DMS114 treated with DMSO at 0.1 percent for 48 hours (cell line): ENCODE data around the gene MGA.

Source experiments
- DNase-seq: peaks from one replicate; lab custom pipeline; 2025; ENCODE audit not compliant: unreplicated experiment; lab: John Stamatoyannopoulos, UW

Gene MGA

GRCh38 chr15:41656188-41656587 is 4.0 kb upstream of the MGA start:
- DNase-seq: no peak

DNA sequence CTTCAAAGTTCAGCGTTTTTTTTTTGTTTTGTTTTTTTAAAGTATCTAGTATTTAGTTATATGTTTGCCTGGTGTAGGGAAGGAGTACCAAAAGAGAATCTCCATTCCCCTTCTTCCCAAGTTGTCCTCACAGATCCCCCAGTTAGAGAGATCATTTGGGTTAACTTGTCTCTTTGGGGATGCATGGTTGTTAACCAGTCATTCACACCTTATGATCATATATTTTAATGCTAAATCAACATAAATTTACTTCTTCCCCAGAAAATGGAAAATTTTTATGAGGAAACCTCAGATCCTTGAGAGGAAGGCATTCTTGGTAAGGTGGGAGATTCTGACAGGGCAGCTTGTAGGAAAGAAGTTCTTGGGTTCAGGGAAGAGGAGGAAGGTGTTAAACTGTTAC is 1.5 kb upstream of the MGA start:
- no peak for DNase-seq

DNA sequence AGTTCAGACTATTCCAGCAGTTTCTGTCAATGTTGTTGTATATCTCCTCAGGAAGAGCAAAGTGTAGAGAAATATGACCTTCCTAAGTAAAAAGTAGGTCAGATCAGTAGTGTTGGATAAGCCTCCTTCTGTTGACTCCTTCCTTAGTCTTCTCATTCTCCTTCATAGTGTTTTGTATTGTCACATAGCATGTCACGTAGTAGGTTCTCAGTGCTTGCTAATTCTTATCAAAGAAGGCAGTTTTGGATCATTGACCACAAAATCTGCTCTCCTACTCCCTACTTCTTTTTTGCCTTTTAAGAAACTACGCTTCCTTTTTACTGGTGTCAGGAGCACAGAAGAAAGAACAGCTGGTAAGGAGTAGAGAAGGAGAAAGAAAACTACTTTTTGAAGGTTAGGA is 1.0 kb upstream of the MGA start:
- DNase-seq: no peak

GRCh38 chr15:41659855-41660234 is 360 bp upstream of the MGA start:
- no peak for DNase-seq

DNA sequence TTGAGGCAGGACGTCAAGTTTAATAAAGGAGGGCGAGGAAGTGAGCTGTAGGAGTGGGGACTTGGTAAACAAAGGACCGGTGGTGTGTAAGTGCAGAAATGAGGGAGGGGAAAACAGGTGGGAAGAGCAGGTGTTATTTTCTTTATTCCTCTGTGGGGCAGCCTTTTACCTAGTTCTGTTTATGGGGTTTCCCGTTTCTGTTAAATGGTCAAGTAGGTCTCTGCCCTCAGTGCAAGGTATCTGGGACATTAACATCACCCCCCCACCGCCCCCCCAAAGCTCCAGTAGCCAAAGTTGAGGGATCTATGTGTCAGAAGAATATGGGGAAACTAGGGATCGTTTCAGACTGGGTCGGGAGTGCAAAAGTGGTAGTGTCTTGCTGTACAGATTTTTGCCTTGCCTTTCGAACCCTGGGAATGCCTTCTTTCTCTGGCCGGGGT is 893 bp downstream of the MGA start:
- DNase-seq: no peak

GRCh38 chr15:41661518-41662225 is 1.5 kb downstream of the MGA start:
- DNase-seq: peak; percentile 68

GRCh38 chr15:41666353-41666920 is 6.2 kb downstream of the MGA start:
- no peak for DNase-seq

- no peak for DNase-seq
Measured at GRCh38 chr15:41669701-41670100, 9.5 kb downstream of the MGA start.

DNA sequence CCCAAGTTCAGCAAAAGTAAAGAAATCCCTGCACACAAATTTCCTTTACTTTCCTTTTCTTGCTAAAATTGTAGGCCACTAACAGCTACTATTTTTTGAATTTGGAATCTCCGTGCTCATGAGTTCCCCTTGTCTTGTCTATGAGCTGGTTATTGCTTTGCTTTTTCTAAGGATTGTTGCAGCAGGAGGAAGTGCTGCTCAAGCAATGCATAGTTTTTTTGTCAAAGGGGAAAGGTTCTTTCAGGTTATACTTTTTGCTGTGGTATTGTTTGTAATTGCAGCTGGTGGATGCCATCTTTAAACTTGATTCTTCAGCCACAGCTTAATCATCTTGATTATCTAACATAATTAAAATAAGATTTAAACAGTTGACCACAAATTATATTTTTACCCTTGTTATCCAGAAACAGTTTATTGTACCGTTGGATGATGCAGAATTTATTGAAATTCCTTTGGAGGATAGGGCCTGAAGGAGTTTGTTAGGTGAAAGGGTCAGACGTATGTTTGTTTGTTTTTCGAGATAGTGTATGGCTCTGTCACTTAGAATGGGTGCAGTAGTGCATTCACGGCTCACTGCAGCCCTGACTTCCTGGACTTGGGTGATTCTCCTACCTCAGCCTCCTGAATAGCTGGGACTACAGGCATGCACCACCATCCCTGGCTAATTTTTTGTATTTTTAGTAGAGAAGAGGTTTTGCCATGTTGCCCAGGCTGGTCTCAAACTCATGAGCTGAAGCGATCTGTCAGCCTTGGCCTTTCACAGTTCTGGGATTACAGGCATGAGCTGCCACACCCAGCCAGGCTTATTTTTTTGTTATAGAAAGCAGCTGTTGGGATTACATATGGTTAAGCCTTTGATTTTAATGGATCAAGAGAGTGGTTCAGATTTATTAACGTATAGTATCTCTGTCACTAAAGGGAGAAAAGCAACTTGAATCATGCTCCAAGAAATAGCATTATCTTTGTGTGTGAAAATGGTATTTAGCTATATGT is 11.7 kb downstream of the MGA start:
- DNase-seq: no peak

GRCh38 chr15:41675337-41675736 is 15.1 kb downstream of the MGA start:
- DNase-seq: no peak

DNA sequence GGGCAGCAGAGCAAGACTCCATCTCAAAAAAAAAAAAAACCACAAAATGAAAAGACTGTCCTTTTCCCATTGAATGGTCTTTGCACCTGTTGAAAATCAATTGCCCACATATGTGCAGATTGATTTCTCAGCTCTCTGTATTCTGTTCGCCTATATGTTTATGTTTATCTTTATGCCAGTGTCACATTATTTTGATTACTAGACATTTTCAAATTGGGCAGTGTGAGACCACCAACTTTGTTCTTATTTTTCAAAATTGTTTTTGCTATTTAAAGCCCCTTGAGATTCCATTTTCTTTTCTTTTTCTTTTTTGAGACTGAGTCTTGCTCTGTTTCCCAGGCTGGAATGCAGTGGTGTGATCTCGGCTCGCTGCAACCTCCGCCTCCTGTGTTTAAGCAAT is 18.5 kb downstream of the MGA start:
- no peak for DNase-seq

DNA sequence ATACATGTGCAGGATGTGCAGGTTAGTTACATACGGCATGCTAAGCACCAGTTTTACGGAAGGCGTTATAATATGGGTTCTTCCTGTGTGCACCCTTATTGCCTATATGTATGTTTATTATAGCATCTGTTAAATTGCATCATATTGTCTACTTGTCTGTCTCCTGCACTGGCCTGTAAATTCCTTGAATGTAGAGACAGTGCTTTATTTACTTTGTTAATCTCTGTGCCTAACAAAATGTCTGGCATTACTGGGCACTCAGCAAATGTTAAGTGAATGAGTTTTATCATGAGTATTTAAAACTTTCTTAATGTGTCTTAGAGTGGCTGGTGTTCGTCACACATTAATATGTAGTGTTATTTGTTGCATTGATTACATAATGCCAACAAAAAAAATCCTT is 23.8 kb downstream of the MGA start:
- no peak for DNase-seq

DNA sequence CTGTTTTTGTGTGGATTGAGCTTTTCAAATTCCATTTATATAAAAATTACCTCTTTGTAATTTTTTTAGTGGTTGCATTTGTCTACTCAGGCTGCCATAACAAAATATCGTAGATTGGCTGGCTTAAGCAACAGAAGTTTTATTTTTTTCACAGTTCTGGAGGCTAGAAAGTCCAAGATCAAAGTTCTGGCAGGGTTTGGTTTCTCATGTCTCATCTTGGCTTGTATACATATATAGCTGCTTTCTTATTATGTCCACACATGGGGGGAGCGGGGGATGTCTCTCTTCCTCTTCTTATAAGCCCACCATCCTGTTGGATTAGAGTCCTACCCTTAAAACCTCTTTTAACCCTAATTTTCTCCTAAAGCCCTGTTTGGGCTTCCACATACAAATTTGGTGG is 28.5 kb downstream of the MGA start:
- no peak for DNase-seq

- no peak for DNase-seq
Measured at GRCh38 chr15:41689083-41689482, 28.9 kb downstream of the MGA start.

DNA sequence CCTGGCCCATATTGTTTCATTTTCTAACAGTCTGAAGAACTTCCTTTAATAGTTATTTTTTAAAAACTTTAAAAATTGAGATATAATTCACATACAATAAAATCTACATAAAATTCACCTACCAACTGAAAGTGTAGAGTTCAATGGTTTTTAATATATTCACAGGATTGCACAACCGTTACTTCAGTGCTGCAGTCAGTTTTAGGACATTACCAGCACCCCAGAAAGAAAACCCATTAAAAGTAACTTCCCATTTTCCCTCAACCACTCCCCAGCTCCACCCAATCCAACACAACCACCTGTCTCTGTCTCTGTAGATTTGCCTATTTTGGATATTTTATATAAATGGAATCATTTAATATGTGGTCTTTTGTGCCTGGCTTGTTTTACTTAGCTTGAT is 29.6 kb downstream of the MGA start:
- DNase-seq: no peak

GRCh38 chr15:41690636-41691035 is 30.4 kb downstream of the MGA start:
- no peak for DNase-seq

- DNase-seq: no peak
Measured at GRCh38 chr15:41691471-41691870, 31.3 kb downstream of the MGA start.

DNA sequence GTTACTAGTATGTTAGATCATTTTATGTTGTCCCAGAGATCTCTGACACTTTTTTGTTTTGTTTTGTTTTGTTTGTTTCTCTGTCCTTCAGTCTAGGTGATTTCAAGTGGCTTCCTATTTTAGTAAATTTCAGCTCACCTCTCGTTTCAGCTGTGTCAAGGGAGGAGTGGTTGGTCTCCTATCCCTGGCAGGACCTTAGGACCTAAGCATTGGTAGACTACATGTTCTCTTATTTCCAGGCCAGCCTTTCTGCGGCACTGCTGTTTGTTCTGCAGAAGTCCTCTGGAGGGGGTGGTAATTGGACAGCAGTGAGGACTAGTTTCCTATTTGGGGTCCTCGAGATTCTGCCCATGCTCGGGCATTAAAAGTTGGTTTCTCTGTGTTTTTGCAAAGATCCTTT is 31.8 kb downstream of the MGA start:
- no peak for DNase-seq

- no peak for DNase-seq
Measured at GRCh38 chr15:41693757-41694156, 33.6 kb downstream of the MGA start.

DNA sequence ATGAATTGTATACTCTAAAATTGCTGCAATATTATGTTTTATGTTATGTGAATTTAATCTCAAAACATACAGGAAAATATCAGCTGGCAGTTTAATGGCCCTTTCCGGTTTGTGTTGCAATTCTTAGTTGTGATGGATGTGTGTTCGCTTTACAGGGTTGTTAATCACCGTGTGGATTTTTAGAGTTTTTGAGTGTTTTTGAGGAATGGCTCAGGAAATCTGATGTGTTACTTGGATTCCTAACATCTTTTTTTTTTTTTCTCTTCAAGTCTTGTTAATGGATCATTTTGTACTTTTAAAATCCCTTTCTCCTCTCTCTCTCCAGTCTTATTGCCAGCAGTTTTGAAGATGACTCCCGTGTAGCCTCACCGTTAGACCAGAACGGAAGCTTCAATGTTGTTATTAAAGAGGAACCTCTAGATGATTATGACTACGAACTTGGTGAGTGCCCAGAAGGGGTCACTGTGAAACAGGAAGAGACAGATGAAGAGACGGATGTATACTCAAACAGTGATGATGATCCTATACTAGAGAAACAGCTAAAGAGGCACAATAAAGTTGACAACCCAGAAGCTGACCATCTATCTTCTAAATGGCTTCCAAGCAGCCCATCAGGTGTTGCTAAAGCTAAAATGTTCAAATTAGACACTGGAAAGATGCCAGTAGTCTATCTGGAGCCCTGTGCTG is 35.7 kb downstream of the MGA start:
- DNase-seq: peak; percentile 22

GRCh38 chr15:41698779-41699178 is 38.6 kb downstream of the MGA start:
- no peak for DNase-seq
